PC-9 (cell line): Measurements from ENCODE around the gene MYL12A. TPM values are rescaled to one million over a fixed set of nuclear protein-coding genes. Genes with fewer than 3 reads are reported as not detected.

Experiments used
- BruUV-seq: library from RNA; stranded (reverse); fragments of 400-500 nt; replicated peaks from 2 replicates; lab custom pipeline; 2021; lab: Mats Ljungman, UMichigan
- CTCF ChIA-PET: fragments of 300-600 bp; sonication (Branson Sonifier 250); formaldehyde crosslinking; loops from one replicate; lab custom pipeline; 2022; ENCODE audit warnings: antibody characterized with exemption; lab: Charles Lee
- POLR2A ChIA-PET: fragments of 300-600 bp; sonication (Branson Sonifier 250); formaldehyde crosslinking; loops from one replicate; lab custom pipeline; 2022; ENCODE audit warnings: antibody characterized with exemption; ENCODE audit not compliant: unreplicated experiment; lab: Charles Lee
- DNase-seq, 2 experiments: peaks; one replicate each; pipeline versions ENCODE4 v3.0.0 to v3.0.0-alpha.2; 2015 to 2022; ENCODE audit warnings: mixed read lengths in 1 of 2
- H2AFZ ChIP-seq: fragments of 200-600 bp; sonication (generic); 2 replicates; pipeline ENCODE4 v1.8.1; 2017; ENCODE audit warnings: antibody characterized with exemption
- H3F3A ChIP-seq: fragments of 200-600 bp; sonication (generic); 2 replicates; pipeline ENCODE4 v1.8.1; 2017; ENCODE audit warnings: antibody characterized with exemption, mild to moderate bottlenecking, low read depth; ENCODE audit not compliant: insufficient read depth
- H3K27ac ChIP-seq: fragments of 200-600 bp; sonication (generic); 2 replicates; pipeline ENCODE4 v1.6.1; 2016; ENCODE audit warnings: mixed run types
- H3K27me3 ChIP-seq: fragments of 200-600 bp; sonication (generic); 2 replicates; pipeline ENCODE4 v1.6.1; 2016; ENCODE audit warnings: low read depth, mixed run types; ENCODE audit not compliant: insufficient read depth
- H3K36me3 ChIP-seq: fragments of 200-600 bp; sonication (generic); 2 replicates; pipeline ENCODE4 v1.6.1; 2016; ENCODE audit warnings: low read depth, mixed run types
- H3K4me1 ChIP-seq: fragments of 200-600 bp; sonication (generic); replicated peaks from 2 replicates; pipeline ENCODE4 v1.6.1; 2016; ENCODE audit warnings: mixed run types; ENCODE audit not compliant: insufficient read depth
- H3K4me2 ChIP-seq: fragments of 200-600 bp; sonication (generic); 2 replicates; pipeline ENCODE4 v1.6.1; 2017; ENCODE audit warnings: mixed run types
- H3K4me3 ChIP-seq: fragments of 200-600 bp; sonication (generic); 2 replicates; pipeline ENCODE4 v1.6.1; 2016; ENCODE audit warnings: mixed run types
- H3K79me2 ChIP-seq: fragments of 200-600 bp; sonication (generic); 2 replicates; pipeline ENCODE4 v1.6.1; 2017; ENCODE audit warnings: low read depth, mixed run types
- H3K9me2 ChIP-seq: fragments of 200-600 bp; sonication (generic); 2 replicates; pipeline ENCODE4 v1.8.1; 2017; ENCODE audit warnings: mild to moderate bottlenecking; ENCODE audit not compliant: insufficient read depth
- H3K9me3 ChIP-seq: fragments of 200-600 bp; sonication (generic); 2 replicates; pipeline ENCODE4 v1.8.1; 2016; ENCODE audit warnings: low read depth; ENCODE audit not compliant: insufficient read depth
- H4K20me1 ChIP-seq: fragments of 200-600 bp; sonication (generic); 2 replicates; pipeline ENCODE4 v1.8.1; 2017; ENCODE audit not compliant: insufficient read depth
- EZH2 ChIP-seq: fragments of 200-600 bp; sonication (generic); IDR thresholded peaks from 2 replicates; pipeline ENCODE4 v1.8.0; 2017; ENCODE audit warnings: antibody characterized with exemption, low read depth
- intact Hi-C: fragments of 100-400 bp; cut with micrococcal nuclease; formaldehyde crosslinking; loops from one replicate; pipeline ENCODE4 v1.10.0; 2022; ENCODE audit not compliant: unreplicated experiment
- total RNA-seq: library from RNA; stranded (reverse); gene quantifications from 2 replicates; pipeline ENCODE4 v1.2.3, GENCODE V29; 2021
- TF ChIP-seq, protein P1 (sequence below): fragments of 200-600 bp; sonication (generic); conservative IDR thresholded peaks from 2 replicates; pipeline ENCODE4 v1.6.1; 2017; ENCODE audit warnings: mixed run types, antibody characterized with exemption, mild to moderate bottlenecking, moderate library complexity

Gene MYL12A
- total RNA-seq, 1 experiment from 2014 or later, result 532 TPM

DNA sequence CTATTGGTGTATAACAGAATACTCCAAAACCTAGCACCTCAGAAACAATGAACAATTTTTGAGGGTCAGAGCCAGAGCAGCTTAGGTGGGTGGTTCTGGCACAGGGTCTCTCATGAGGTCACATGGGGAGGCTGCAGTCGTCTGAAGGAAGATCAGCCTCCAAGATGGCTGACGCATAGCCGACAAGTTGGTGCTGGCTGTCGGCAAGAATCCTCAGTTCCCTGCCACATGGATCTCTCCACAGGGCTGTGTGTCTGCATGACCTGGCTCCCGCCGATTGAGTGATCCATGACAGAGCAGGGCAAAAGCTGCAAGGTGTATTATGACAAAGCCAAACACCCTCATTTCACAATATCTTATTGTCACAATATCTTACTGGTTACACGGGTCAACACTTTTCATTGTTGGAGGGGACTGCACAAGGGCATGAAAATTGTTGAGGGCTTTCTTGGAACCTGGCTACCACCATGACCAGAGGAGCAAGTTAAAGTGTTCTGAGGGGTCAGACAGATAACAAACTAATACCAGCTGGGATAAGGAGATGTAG is 18.5 kb downstream of the MYL12A start:
- BruUV-seq, result no TSS peak
- no peak for DNase-seq
- H3K4me1 ChIP-seq, result peaks cover 46% of the 10 kb centered on the region
- 0 out of 2 replicates have a peak overlapping the region, but pooled peaks have one; percentile 10 for H3K27ac ChIP-seq
- no peaks in the 10 kb centered on the region for H3K27me3 ChIP-seq
- H3K4me2 ChIP-seq, result peak overlapping the region; percentile 92
- H3K9me2 ChIP-seq, result no peaks in the 10 kb centered on the region
- ChIA-PET POLR2A (no interaction called here), CTCF (no interaction called here)
- no peak for TF ChIP-seq EZH2
- TF ChIP-seq, protein P1, sequence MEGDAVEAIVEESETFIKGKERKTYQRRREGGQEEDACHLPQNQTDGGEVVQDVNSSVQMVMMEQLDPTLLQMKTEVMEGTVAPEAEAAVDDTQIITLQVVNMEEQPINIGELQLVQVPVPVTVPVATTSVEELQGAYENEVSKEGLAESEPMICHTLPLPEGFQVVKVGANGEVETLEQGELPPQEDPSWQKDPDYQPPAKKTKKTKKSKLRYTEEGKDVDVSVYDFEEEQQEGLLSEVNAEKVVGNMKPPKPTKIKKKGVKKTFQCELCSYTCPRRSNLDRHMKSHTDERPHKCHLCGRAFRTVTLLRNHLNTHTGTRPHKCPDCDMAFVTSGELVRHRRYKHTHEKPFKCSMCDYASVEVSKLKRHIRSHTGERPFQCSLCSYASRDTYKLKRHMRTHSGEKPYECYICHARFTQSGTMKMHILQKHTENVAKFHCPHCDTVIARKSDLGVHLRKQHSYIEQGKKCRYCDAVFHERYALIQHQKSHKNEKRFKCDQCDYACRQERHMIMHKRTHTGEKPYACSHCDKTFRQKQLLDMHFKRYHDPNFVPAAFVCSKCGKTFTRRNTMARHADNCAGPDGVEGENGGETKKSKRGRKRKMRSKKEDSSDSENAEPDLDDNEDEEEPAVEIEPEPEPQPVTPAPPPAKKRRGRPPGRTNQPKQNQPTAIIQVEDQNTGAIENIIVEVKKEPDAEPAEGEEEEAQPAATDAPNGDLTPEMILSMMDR, result no peak
- peaks cover 7% of the 10 kb centered on the region; the same call in 1 of the 2 replicates for H3K36me3 ChIP-seq
- intact Hi-C loops, result no loop called here
- peaks cover 81% of the 10 kb centered on the region for H4K20me1 ChIP-seq
- H2AFZ ChIP-seq, result no peak overlapping the region
- peaks cover 2% of the 10 kb centered on the region for H3F3A ChIP-seq
- H3K4me3 ChIP-seq, result no peak overlapping the region
- peaks cover 92% of the 10 kb centered on the region for H3K79me2 ChIP-seq
- no peaks in the 10 kb centered on the region for H3K9me3 ChIP-seq

DNA sequence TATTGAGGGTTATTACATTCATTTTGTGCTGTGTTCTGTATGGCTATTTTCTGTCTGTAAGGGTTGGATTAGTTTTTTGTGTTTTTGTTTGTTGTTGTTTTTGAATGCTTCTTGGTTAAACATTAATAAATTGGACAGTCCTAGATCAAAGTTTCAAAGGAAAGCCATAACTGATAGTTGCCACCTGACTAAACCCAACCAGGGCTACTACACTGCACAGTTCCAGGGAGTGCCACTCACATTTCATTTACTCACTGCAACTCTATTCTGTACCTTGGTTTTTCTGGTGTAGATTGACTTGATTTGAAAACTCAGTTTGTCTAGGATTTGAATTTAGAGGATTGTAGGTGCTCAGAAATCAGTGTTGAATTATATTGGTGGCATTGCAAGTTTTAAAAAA is 20.7 kb downstream of the MYL12A start:
- Histone ChIP-seq H3F3A (no peaks in the 10 kb centered on the region), H3K27me3 (no peaks in the 10 kb centered on the region), H3K9me3 (no peaks in the 10 kb centered on the region), H3K9me2 (no peaks in the 10 kb centered on the region), H3K4me1 (peaks cover 46% of the 10 kb centered on the region), H2AFZ (no peak overlapping the region), H3K4me2 (no peak overlapping the region), H3K79me2 (peaks cover 100% of the 10 kb centered on the region), H4K20me1 (peaks cover 82% of the 10 kb centered on the region), H3K27ac (no peak overlapping the region), H3K36me3 (peaks cover 19% of the 10 kb centered on the region), H3K4me3 (no peak overlapping the region)
- no peak for DNase-seq
- intact Hi-C loops, result no loop called here
- POLR2A ChIA-PET, result no interaction called here
- CTCF ChIA-PET, result no interaction called here
- no peak for TF ChIP-seq EZH2
- TF ChIP-seq, protein P1, result no peak
- BruUV-seq, result no TSS peak

DNA sequence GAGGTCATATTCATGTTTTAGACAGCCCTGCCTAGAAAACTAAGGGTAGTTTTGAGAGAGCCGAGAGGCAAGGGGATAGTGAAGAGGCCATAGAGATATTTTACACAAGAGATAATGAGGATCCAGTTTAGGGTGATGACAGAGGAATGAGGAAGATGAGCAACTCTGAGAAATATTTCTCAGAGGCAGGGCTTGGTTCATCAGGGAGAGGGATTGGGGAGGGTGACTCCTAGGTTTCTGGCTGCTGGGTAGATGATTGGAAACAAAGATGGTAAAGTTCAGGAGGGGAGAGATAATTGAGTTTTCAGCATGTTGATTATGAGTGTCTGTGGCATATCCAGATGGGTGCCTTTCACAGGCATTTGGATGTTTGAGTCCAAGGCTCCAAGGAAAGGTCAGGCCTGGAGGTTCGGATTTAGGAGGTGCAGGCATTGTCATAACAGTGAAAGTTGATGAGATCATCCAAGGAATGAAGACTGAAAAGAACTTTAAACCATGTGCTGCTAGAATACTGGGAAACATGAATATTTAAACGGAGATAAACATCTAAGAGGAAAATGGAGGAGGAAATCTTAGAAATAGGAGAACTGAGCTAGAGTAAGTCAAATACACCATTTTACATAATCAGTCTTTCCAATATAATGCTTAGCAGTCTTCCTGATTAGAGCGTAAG is 21.8 kb downstream of the MYL12A start:
- CTCF ChIA-PET, result interaction anchor here (0.5 kb wide), 1 partner anchor 67 kb away, joined by 3 read pairs; no protein-coding TSS in a partner anchor
- H2AFZ ChIP-seq, result no peak overlapping the region
- H3K4me3 ChIP-seq, result no peak overlapping the region
- peaks cover 78% of the 10 kb centered on the region for H4K20me1 ChIP-seq
- H3K79me2 ChIP-seq, result peaks cover 92% of the 10 kb centered on the region
- BruUV-seq, result no TSS peak
- H3K27ac ChIP-seq, result no peak overlapping the region
- intact Hi-C loops, result no loop called here
- no peak for DNase-seq
- H3K9me2 ChIP-seq, result no peaks in the 10 kb centered on the region
- peaks cover 30% of the 10 kb centered on the region for H3K36me3 ChIP-seq
- H3K4me2 ChIP-seq, result no peak overlapping the region
- no peaks in the 10 kb centered on the region for H3K9me3 ChIP-seq
- H3K4me1 ChIP-seq, result peaks cover 37% of the 10 kb centered on the region
- H3F3A ChIP-seq, result no peaks in the 10 kb centered on the region
- no peak for TF ChIP-seq EZH2
- TF ChIP-seq, protein P1, result no peak
- no peaks in the 10 kb centered on the region for H3K27me3 ChIP-seq
- POLR2A ChIA-PET, result no interaction called here
